Activated CD8-positive, alpha-beta T cell treated with anti-CD3 and anti-CD28 coated beads, Interleukin-2, amount 10 ng/mL, durations not matched to agents 7 days and 5 days (primary cell): Measurements from ENCODE around the gene KRI1. TPM values are rescaled to one million over a fixed set of nuclear protein-coding genes. Genes with fewer than 3 reads are reported as not detected.

Source experiments
- microRNA-seq: library from miRNA; unstranded; fragments of <30 nt; microRNA quantifications from one replicate; pipeline ENCODE4 v1.2.0, GENCODE V29; 2022
- total RNA-seq, 2 experiments: library from RNA; stranded (reverse); gene quantifications; one replicate each; pipeline ENCODE4 v1.2.3, GENCODE V29; 2021

Gene KRI1
- total RNA-seq, 2 experiments from 2014 or later, result 64.0 to 72.8 TPM

Small RNA genes within 50 kb of the gene (microRNA-seq; reads per million reads assigned to microRNA genes)
- gene MIR1238, result not detected

Other genes with a start within 250 kb of the KRI1 start
- 1 to 10 TPM; 8.2 to 9.4 TPM for gene FDX2, start 250.0 kb downstream of the KRI1 start, total RNA-seq
- gene RAVER1, start 232.5 kb downstream of the KRI1 start, total RNA-seq, result 10 to 100 TPM; 79.8 to 91.7 TPM
- gene ICAM3, start 226.4 kb downstream of the KRI1 start, total RNA-seq, result 100 to 1,000 TPM; 194 to 202 TPM
- 100 to 1,000 TPM; 216 to 240 TPM for gene TYK2, start 185.4 kb downstream of the KRI1 start, total RNA-seq
- gene CDC37, start 162.5 kb downstream of the KRI1 start, total RNA-seq, result 100 to 1,000 TPM; 264 to 288 TPM
- 10 to 100 TPM; 54.2 to 56.0 TPM for gene PDE4A, start 145.5 kb downstream of the KRI1 start, total RNA-seq
- gene KEAP1, start 62.7 kb downstream of the KRI1 start, total RNA-seq, result 10 to 100 TPM; 89.4 to 92.1 TPM
- gene S1PR5, start 48.6 kb downstream of the KRI1 start, total RNA-seq, result under 1 TPM; 0.89 to 0.95 TPM
- 10 to 100 TPM; 46.1 to 46.9 TPM for gene ATG4D, start 22.1 kb downstream of the KRI1 start, total RNA-seq
- 10 to 100 TPM; 86.0 to 88.7 TPM for gene CDKN2D, start 3.0 kb upstream of the KRI1 start, total RNA-seq
- gene AP1M2, start 21.3 kb upstream of the KRI1 start, total RNA-seq, result not detected
- gene SLC44A2, start 59.5 kb upstream of the KRI1 start, total RNA-seq, result 100 to 1,000 TPM; 112 to 121 TPM
- 100 to 1,000 TPM; 407 to 408 TPM for gene ILF3, start 88.3 kb upstream of the KRI1 start, total RNA-seq
- 10 to 100 TPM; 36.5 to 36.6 TPM for gene QTRT1, start 135.4 kb upstream of the KRI1 start, total RNA-seq
- 100 to 1,000 TPM; 239 to 240 TPM for gene DNM2, start 152.1 kb upstream of the KRI1 start, total RNA-seq